Measurements from ENCODE around the gene ITPA.

The ITPA gene

GRCh38 chr20:3195590-3196237 is 13.6 kb upstream of the ITPA start:
- Histone ChIP-seq H3K4me3 (no peak overlapping the region), H3K27ac (no peak overlapping the region)
- no peak for TF ChIP-seq CTCF (IDR thresholded peaks at IDR 0.05)
- no peak for DNase-seq (ENCODE audit: low spot score)

GRCh38 chr20:3199206-3199605 is 10.1 kb upstream of the ITPA start:
- no peak for DNase-seq (ENCODE audit: low spot score)
- Histone ChIP-seq H3K27ac (no peak overlapping the region), H3K4me3 (no peak overlapping the region)
- TF ChIP-seq CTCF (IDR thresholded peaks at IDR 0.05), result no peak

GRCh38 chr20:3199976-3200755 is 9.1 kb upstream of the ITPA start:
- no peak overlapping the region for H3K4me3 ChIP-seq
- H3K27ac ChIP-seq, result no peak overlapping the region
- no peak for DNase-seq (ENCODE audit: low spot score)
- TF ChIP-seq CTCF (IDR thresholded peaks at IDR 0.05), result no peak

GRCh38 chr20:3202965-3203314 is 6.4 kb upstream of the ITPA start:
- DNase-seq (ENCODE audit: low spot score), result no peak
- TF ChIP-seq CTCF (IDR thresholded peaks at IDR 0.05), result no peak
- H3K27ac ChIP-seq, result peak overlapping the region; percentile 69 to 93
- H3K4me3 ChIP-seq, result peak overlapping the region; percentile 86

GRCh38 chr20:3203315-3204123 is 5.8 kb upstream of the ITPA start:
- no peak for TF ChIP-seq CTCF (IDR thresholded peaks at IDR 0.05)
- no peak for DNase-seq (ENCODE audit: low spot score)
- Histone ChIP-seq H3K4me3 (peak overlapping the region; percentile 86), H3K27ac (peak overlapping the region; percentile 69 to 93)

GRCh38 chr20:3204124-3204794 is 5.0 kb upstream of the ITPA start, which contains the start of gene DDRGK1:
Gene DDRGK1, minus strand, starts transcription at chr20:3204682. Its CDS starts 55 bp downstream, at chr20:3204627.
- TF ChIP-seq CTCF (IDR thresholded peaks at IDR 0.05), result no peak
- DNase-seq (ENCODE audit: low spot score), result peak; percentile 87

More at GRCh38 chr20:3204124-3204794, 5.0 kb upstream of the ITPA start, which contains the start of gene DDRGK1:
- H3K27ac ChIP-seq, result peak within 1 kb of the TSS; percentile 69 to 93
- peak within 1 kb of the TSS; percentile 86 for H3K4me3 ChIP-seq

Data from coronary artery (tissue), 2 donors.